Measurements from ENCODE around the gene GRIA1.

The GRIA1 gene

DNA sequence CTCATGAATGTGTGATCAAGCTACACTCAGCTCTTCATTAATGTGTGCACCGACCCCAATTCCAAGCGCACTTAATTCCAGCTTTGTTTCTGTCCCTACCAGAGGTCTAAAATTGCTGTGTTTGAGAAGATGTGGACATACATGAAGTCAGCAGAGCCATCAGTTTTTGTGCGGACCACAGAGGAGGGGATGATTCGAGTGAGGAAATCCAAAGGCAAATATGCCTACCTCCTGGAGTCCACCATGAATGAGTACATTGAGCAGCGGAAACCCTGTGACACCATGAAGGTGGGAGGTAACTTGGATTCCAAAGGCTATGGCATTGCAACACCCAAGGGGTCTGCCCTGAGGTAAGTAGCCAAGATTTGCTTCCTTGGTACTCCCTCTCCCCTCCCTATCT lies 279.6 kb downstream of the GRIA1 start:
- H3K4me3 ChIP-seq (ENCODE audit: low read depth, low read length): no peak overlapping the region

DNA sequence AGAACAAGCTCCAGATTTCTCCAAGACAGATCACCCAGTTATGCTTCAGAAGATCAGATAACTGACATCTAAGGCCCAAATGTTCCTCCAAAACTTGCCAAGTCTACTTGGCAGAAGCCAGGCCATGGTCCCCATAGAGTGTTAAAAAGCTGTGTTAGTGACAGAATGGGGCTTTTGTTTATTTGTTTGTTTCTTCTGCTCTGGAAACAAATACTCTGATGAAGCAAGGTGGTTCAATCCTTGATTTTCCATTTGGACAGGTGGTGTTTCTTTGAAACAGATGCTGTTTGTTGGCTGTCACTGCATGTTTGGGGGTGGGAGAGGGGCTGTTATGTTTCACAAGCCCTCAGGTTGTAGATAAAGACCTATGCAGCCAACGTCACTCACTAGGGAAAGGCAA lies 284.2 kb downstream of the GRIA1 start:
- no peak overlapping the region for H3K4me3 ChIP-seq (ENCODE audit: low read depth, low read length)

DNA sequence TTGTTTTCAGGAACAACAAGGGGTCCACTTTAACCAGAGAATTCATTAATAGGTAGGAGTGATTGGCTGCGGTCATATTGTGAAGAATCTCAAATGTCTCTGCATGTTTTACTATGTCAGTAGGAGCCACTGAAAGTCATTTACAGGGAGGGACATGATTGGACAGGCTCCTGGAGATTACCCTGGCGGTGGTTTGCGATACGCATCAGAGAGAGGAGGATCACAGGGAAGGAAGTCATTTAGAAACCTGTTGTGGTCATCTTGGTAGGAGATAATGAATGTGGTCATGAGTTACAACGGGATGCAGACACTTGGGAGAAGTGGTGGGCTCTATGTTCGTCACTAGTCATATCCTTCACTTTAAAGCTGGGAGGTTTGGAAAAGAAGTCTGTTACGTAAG lies 285.5 kb downstream of the GRIA1 start:
- no peak overlapping the region for H3K4me3 ChIP-seq (ENCODE audit: low read depth, low read length)

GRCh38 chr5:153777681-153778581 lies 287.5 kb downstream of the GRIA1 start:
- H3K4me3 ChIP-seq (ENCODE audit: low read depth, low read length): no peak overlapping the region

DNA sequence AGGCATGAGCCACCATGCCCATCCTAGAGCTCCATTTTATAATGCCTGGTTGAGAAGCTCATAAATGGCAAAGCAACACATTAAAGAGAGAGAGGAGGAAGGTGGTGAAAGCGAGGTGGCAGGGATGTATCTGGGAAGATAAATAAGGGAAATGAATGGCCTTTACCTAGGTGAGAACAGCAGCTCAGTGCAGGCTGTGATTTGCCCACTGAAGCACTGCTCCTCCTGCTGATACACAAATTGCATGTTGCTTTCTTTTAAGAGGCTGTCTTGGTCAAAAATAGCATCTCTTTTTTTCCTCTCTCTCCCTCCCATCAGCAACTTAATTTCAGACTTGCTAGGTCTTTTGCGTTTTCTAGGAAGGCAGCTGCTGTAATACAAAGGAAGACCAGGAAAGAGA lies 289.4 kb downstream of the GRIA1 start:
- no peak overlapping the region for H3K4me3 ChIP-seq (ENCODE audit: low read depth, low read length)

- H3K4me3 ChIP-seq (ENCODE audit: low read depth, low read length): no peak overlapping the region
These were observed 290.6 kb downstream of the GRIA1 start for GRCh38 chr5:153780876-153781705.

DNA sequence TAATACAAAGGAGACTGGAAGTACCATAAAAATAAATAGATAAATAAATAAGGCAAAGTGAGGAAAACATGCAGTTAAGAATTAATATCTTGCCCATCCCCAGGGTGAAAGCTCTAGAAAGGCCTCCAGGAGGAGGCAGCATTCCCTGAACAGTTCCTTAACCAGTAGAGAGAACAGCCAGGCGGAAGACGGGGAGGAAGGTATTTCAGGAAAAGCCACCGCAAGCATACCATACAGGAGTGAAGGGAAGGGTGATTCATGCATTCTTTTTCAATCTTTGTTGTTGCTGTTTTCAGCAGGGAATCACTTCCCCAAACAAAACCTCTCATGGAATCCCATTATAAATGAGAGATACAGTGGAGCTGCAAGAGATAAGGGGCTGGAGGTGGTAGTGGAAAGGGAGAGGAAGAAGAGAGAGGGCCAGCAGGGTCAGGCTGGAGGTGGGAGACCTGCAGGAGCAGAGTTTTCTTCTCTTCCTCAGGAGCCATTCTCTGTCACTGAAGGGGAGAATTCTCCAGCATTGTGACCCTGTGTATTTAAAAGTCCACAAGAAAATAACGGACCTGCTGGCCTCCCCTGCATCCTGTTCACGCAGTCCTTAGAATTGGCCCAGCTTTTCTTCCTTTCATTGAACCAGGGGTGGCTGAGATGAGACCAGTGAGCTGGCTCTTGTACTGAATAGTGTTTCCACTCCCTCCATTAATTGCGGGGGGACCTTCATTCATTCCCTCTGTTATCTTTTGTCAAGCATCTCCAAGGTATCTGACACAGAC lies 292.3 kb downstream of the GRIA1 start:
- no peak overlapping the region for H3K4me3 ChIP-seq (ENCODE audit: low read depth, low read length)

- no peak overlapping the region for H3K4me3 ChIP-seq (ENCODE audit: low read depth, low read length)
These were observed 292.8 kb downstream of the GRIA1 start for GRCh38 chr5:153783362-153783658.

- no peak overlapping the region for H3K4me3 ChIP-seq (ENCODE audit: low read depth, low read length)
These were observed 293.8 kb downstream of the GRIA1 start for GRCh38 chr5:153784277-153784676.

DNA sequence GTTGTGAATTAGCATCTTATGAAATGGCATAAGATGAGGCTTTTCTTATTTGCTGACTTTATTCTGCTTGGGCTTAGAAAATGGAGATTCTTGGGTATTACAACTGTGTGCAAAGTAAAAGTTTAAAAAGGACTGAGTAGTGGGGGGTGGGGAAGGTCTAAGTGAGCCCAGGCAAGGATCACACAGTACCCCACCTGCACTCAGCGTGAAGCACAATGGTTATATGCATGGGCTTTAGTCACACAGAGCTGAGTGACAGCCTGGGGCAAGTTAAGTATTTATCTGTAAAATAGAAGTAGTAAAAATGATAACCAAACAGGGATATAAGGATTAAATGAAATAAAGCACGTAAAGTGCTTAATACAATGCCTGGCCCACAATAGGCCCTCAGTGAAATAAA lies 300.9 kb downstream of the GRIA1 start:
- no peak overlapping the region for H3K4me3 ChIP-seq (ENCODE audit: low read depth, low read length)

- no peak overlapping the region for H3K4me3 ChIP-seq (ENCODE audit: low read depth, low read length)
These were observed 301.8 kb downstream of the GRIA1 start for GRCh38 chr5:153792305-153792704.

DNA sequence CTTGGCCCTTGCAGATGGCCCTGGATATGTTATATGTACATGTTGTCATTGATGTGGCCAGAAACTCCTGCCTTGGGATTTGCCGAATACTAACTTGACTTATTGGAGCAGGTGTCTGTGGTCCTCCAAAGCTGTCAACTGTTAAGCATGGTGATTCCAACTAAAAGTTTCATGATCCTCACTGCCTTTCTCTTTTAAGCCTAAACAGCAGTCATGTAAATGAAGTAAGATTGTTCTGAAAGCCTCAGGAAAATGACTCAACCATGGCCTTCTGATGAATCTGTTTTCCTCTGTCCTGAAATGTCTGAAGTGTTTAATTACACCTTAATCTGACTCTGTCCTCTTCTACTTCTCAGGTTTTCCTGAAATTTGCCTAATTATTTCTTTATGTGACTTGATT lies 303.2 kb downstream of the GRIA1 start:
- no peak overlapping the region for H3K4me3 ChIP-seq (ENCODE audit: low read depth, low read length)

- H3K4me3 ChIP-seq (ENCODE audit: low read depth, low read length): no peak overlapping the region
These were observed 303.9 kb downstream of the GRIA1 start for GRCh38 chr5:153794327-153794726.

DNA sequence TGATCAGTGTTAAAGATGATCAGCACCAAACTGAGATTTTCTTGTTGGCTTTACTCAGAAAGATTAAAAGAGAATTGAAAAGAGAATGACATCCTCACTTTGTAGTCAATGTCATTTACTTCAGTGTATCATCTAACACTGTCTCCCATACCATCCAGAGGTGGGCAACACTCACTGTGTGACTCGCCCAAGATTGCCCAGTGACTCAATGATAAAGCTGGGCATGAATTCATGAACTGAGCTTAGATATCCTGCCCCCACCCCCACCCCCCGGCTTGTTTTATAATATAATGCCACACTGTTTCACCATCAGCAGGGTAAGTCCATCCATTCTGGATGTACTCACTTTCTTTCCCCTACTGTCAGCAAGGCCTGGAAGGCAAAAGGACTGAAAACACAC lies 306.1 kb downstream of the GRIA1 start:
- no peak overlapping the region for H3K4me3 ChIP-seq (ENCODE audit: low read depth, low read length)

DNA sequence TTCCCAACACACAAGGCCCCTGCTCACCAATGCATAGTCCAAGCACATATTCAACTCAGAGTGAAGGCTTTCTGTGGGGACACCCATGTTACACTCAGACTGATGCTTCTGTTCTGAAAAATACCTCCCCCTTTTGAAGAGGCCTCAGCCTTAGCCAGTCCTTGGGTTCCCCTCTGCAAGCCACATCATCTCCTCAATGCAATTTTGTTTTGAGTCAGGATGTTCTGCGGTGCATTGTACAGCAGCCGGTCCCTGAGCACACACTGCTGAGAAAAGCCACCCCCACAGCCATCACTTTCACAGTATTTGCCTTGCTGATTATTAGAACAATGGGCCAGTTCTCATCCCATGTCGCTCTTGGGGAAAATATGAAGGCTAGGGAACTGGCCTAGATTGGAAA lies 307.0 kb downstream of the GRIA1 start:
- no peak overlapping the region for H3K4me3 ChIP-seq (ENCODE audit: low read depth, low read length)

GRCh38 chr5:153798830-153799229 lies 308.4 kb downstream of the GRIA1 start:
- no peak overlapping the region for H3K4me3 ChIP-seq (ENCODE audit: low read depth, low read length)

DNA sequence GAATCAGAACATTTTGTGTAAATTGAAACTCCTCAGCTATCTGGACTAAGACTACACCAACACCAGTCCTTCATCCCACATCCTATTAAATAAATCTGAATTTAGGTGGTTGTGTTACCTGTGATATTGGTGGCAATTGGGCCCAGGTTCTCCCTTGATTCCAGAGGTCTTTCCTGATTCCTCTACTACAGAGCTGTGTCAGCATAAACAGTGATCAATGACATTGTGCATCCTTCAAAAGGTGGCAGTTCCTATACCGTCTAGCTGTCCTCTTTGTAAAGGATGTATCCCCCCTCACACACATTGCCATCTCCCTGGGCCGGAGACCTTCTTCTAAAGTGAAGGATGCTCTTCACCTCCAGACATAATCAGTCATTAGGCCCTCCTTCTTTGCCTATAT lies 309.0 kb downstream of the GRIA1 start:
- no peak overlapping the region for H3K4me3 ChIP-seq (ENCODE audit: low read depth, low read length)

DNA sequence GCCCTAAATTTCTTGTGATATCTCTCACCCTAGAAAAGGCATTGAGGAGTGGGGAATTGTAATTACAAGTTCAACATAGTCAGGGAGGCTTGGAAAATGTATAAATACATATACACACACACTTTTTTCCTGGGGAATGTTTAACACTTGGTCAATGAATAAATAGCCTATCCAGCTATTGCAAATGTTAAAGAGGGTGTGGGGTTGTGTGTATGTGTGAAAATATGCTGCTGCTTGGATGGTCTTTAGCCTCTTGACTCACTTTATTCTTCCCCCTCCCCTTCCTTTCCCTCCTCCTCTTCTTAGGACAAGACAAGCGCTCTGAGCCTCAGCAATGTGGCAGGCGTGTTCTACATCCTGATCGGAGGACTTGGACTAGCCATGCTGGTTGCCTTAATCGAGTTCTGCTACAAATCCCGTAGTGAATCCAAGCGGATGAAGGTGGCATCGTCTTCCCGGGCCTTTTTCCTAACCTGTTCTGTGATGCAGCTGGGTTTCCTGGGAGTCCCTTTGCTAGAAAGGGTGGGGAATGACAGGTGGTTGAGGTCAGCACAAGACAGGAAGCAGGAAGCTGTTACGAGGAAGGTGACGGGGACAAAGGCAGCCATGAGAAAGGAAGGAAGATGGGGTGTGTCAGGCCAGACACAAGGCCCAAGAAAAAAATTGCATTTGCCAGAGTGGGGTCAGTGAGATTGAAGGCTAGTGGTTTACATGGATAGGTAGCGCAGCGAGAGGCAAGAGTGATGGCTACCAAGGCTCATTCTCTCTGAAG lies 311.8 kb downstream of the GRIA1 start:
- no peak overlapping the region for H3K4me3 ChIP-seq (ENCODE audit: low read depth, low read length)

- H3K4me3 ChIP-seq (ENCODE audit: low read depth, low read length): no peak overlapping the region
These were observed 317.3 kb downstream of the GRIA1 start for GRCh38 chr5:153807801-153808200.

DNA sequence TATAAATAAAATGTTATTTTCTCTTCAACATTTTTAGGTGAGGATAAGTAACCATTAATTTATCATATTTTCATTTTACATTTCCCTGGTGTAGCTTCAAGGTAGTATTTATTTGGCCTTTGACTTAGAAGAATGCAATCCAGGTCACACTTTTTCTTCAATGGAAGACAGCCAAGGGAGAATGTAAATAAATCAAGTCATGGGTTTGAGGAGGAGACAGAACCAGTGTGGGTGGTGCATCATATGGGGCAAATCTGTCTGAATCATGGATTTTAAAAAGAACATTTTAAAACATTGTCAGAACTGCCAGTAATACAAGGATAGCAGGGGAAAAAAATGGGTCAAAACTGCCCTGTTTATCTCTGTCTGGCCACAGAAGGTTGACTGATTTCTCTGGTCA lies 318.7 kb downstream of the GRIA1 start:
- H3K4me3 ChIP-seq (ENCODE audit: low read depth, low read length): no peak overlapping the region

- H3K4me3 ChIP-seq (ENCODE audit: low read depth, low read length): no peak overlapping the region
These were observed 323.4 kb downstream of the GRIA1 start for GRCh38 chr5:153813901-153814300.
